Measurements from ENCODE around the gene CNIH2.
A peak's percentile ranks its signal among the peaks of the same experiment; 100 is the strongest.

CNIH2 gene

GRCh38 chr11:66313321-66314185 lies 35.6 kb downstream of the CNIH2 start:
- H3K4me3 ChIP-seq (ENCODE audit: low read depth, low read length) = peak overlapping the region; percentile 57
- in situ Hi-C loops (cut with HindIII; ENCODE audit: low sequenced_read_pairs) = no loop called here
- no peak for DNase-seq (ENCODE audit: low read depth, low spot score)
- peak; percentile 42 for TF ChIP-seq CTCF (IDR thresholded peaks at IDR 0.05; ENCODE audit: low read depth, low read length)

DNA sequence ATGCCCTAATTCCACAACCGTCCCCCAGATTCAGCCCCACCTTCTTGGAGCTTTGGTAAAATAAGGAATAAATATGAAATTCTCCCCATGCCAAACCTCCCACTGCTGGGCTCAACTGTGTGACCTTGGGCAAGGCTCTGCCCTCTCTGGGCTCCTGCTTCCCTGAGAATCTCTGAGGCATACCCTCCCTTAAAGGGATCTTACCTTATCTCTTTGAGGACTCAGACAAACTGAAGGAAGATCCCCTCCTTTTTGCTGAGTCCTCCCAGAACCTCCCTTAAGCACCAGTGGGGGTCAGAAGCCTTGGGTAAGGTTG lies 36.2 kb downstream of the CNIH2 start:
- DNase-seq (ENCODE audit: low read depth, low spot score) = no peak

DNA sequence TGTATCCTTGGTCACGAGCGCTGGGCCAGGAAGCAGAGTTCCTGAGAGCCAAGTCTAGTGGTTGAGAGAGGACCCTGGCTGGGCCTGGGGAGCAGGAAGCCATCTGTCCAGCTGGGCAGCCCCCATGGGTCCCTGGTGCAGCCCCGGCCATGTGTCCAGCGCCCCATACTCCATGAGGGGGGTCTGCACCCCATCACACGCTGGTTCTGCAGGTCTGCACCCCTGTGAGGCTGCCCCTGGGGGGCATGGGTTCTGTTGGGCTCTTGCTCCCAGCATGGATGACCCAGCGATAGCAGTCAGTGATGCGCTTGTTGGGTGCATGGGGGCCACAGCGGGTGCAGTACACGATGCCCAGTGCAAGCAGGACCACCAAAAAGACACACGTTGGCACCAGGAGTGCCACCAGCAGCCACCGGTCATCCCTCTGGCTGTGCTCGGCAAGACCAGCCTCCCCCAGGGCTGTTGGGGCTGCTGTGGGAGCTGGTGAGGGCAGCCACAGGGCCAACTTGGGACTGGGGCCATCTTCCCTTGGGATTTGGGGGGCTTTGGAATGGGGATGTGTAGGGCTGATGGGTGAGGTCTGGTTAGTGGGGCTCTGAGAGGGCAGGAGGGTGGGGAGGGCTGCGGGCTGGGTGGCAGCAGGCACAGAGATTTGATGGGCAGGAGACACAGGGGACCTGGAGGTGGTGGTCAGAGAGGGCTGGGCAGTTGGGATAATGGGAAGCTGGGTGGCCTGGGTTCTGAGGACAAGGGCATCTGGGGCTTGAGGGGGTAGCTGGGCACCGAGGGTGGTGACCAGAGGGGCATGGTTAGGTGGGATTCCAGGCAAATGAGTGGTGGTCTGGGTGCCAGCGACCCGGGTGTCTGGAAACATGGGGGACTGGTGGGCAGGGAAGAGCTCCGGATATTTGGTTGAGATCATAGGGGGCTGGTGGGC lies 36.9 kb downstream of the CNIH2 start:
- no peak for DNase-seq (ENCODE audit: low read depth, low spot score)
- in situ Hi-C loops (cut with HindIII; ENCODE audit: low sequenced_read_pairs) = no loop called here
- TF ChIP-seq CTCF (IDR thresholded peaks at IDR 0.05; ENCODE audit: low read depth, low read length) = no peak
- peak overlapping the region; percentile 57 for H3K4me3 ChIP-seq (ENCODE audit: low read depth, low read length)

More for the DNA sequence above, 36.2 kb downstream of the CNIH2 start:
- TF ChIP-seq CTCF (IDR thresholded peaks at IDR 0.05; ENCODE audit: low read depth, low read length) = no peak
- in situ Hi-C loops (cut with HindIII; ENCODE audit: low sequenced_read_pairs) = no loop called here
- H3K4me3 ChIP-seq (ENCODE audit: low read depth, low read length) = peak overlapping the region; percentile 57

DNA sequence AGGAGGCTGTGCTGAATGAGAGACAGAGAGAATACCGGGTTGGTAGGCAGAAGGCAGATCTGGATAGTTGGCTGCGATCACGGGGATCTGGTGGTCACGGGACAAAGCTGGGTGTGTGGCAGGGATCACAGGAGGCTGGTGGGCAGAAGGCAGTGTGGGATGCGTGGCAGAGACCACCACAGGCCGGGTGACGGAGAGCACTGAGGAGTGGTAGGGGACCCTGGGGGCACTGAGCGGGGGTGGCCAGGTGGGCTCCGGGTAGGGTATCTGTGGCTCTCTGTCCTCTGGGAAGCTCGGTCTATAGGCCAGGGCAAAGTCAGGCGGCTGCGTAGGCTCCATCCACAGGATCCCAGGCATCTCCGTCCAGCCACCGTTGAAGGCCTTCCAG lies 37.5 kb downstream of the CNIH2 start:
- H3K4me3 ChIP-seq (ENCODE audit: low read depth, low read length) = peak overlapping the region; percentile 57

DNA sequence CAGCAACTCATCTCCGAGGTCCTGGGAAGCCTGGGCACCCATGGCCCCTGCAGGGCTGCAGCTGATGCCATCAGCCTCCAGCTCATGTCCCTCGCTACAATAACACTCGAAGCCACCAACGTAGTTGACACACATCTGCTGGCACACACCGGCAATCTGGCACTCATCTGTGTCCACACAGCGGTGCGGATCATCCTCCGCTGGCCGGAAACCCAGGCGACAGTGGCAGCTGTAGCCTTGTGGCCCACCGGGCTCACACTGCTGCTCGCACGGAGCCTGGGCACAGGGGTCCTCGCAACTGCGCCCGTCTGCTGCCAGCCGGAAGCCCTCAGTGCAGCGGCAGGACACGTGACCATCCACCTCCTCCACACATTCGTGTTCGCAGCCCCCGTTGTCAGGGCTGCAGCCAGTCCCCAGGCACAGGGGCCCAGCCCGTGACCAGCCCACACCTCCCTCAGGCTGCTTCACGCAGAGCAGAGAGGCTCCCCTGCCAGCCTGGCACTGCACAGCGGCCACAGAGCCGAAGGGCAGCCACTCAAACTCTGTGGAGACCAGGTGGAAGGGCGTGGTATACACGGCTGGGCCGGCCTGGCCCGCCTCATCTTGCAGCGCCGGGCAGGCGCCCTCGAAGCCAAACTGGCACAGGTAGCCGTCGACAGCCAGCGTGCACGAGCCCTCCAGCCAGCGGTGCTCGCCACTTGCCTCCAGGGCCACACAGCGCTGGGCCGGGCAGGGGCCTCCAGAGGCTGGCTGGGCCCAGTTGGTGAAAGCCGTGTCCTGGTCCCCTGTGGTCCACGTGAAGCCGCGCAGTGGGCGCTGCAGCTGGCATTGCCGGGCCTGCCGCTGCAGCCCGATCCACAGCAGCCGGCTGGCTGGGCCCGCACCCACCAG lies 38.2 kb downstream of the CNIH2 start:
- H3K4me3 ChIP-seq (ENCODE audit: low read depth, low read length) = peak overlapping the region; percentile 57
- no peak for DNase-seq (ENCODE audit: low read depth, low spot score)
- TF ChIP-seq CTCF (IDR thresholded peaks at IDR 0.05; ENCODE audit: low read depth, low read length) = no peak
- in situ Hi-C loops (cut with HindIII; ENCODE audit: low sequenced_read_pairs) = no loop called here

More for the DNA sequence above, 37.5 kb downstream of the CNIH2 start:
- in situ Hi-C loops (cut with HindIII; ENCODE audit: low sequenced_read_pairs) = no loop called here
- no peak for TF ChIP-seq CTCF (IDR thresholded peaks at IDR 0.05; ENCODE audit: low read depth, low read length)
- DNase-seq (ENCODE audit: low read depth, low spot score) = no peak

DNA sequence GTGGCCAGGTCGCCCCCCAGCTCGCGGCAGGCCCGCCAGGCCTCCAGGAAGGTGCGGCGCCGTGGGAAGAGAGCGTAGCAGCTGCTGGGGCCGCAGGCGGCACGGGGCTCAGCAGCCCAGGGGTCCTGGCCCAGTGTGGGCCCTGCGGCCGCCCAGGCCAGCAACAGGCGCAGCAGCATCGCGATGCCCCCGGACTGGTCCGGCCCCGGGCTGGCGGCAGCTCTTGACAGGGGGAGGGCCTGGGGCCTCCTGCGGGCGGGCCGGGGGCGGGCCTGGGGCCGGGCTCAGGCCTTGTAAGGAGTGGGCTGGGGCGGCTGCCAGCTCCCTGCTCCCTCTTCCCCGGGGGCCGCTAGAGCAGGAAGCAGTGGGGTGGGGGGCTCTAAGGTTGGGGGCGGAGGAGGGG lies 38.9 kb downstream of the CNIH2 start, which contains the start of gene CD248:
Gene CD248, minus strand, starts transcription at position 196 of the 403 bp plus-strand sequence. Its CDS starts 17 bp downstream, at position 179.
- peak; percentile 82 for DNase-seq (ENCODE audit: low read depth, low spot score)
- in situ Hi-C loops (cut with HindIII; ENCODE audit: low sequenced_read_pairs) = no loop called here
- H3K4me3 ChIP-seq (ENCODE audit: low read depth, low read length) = peak within 1 kb of the TSS; percentile 57
- no peak for TF ChIP-seq CTCF (IDR thresholded peaks at IDR 0.05; ENCODE audit: low read depth, low read length)
